ENCODE data around the gene ZNF592.

ZNF592 gene

GRCh38 chr15:84775867-84776449 is 27.6 kb downstream of the ZNF592 start (continued):
- TF ChIP-seq PRDM6 (tag by site-specific recombination; IDR thresholded peaks at IDR 0.05) = no peak
- TF ChIP-seq ZNF791 (tag by site-specific recombination; IDR thresholded peaks at IDR 0.05) = no peak
- TF ChIP-seq ZNF530 (tag by site-specific recombination; IDR thresholded peaks at IDR 0.05; ENCODE audit: low read depth) = no peak
- TF ChIP-seq ZNF266 (tag by site-specific recombination; IDR thresholded peaks at IDR 0.05; ENCODE audit: low read depth) = no peak

- Histone ChIP-seq H3K9me3 (ENCODE audit: control insufficient read depth, insufficient read depth, low read depth, low read length) (no peaks in the 10 kb centered on the region), H3K27ac (ENCODE audit: extremely low read depth, low read depth, low read length) (no peak overlapping the region), H3K36me3 (ENCODE audit: control insufficient read depth in 2 of 2, insufficient read depth in 1 of 2, low read length in 2 of 2) (peaks cover 36 to 40% of the 10 kb centered on the region in 2 experiments), H3K4me3 (ENCODE audit: low read depth, low read length) (no peak overlapping the region), H3K4me1 (ENCODE audit: control insufficient read depth, insufficient read depth, low read length) (no peaks in the 10 kb centered on the region)
- ChIA-PET POLR2A (no interaction called here), CTCF (no interaction called here)
- TF ChIP-seq ZNF660 (tag by site-specific recombination; IDR thresholded peaks at IDR 0.05) = no peak
- no peak for TF ChIP-seq ZNF600 (tag by site-specific recombination; IDR thresholded peaks at IDR 0.05)
- TF ChIP-seq ZNF16 (tag by site-specific recombination; IDR thresholded peaks at IDR 0.05; ENCODE audit: low read depth) = no peak
- no peak for TF ChIP-seq ZNF510 (tag by site-specific recombination; IDR thresholded peaks at IDR 0.05; ENCODE audit: insufficient replicate concordance)
- TF ChIP-seq ZNF626 (tag by site-specific recombination; IDR thresholded peaks at IDR 0.05) = no peak
- TF ChIP-seq PRDM2 (tag by site-specific recombination; IDR thresholded peaks at IDR 0.05; ENCODE audit: borderline replicate concordance) = no peak
- no peak for TF ChIP-seq ZNF785 (tag by site-specific recombination; IDR thresholded peaks at IDR 0.05)
Measured at GRCh38 chr15:84778194-84778593, 29.8 kb downstream of the ZNF592 start.

- peaks cover 30 to 54% of the 10 kb centered on the region in 2 experiments for H3K36me3 ChIP-seq (ENCODE audit: control insufficient read depth in 2 of 2, insufficient read depth in 1 of 2, low read length in 2 of 2)
Measured at GRCh38 chr15:84780492-84780891, 32.1 kb downstream of the ZNF592 start.

More at GRCh38 chr15:84780492-84780891, 32.1 kb downstream of the ZNF592 start:
- CTCF ChIA-PET = no interaction called here
- Histone ChIP-seq H3K9me3 (ENCODE audit: control insufficient read depth, insufficient read depth, low read depth, low read length) (no peaks in the 10 kb centered on the region), H3K4me3 (ENCODE audit: low read depth, low read length) (no peak overlapping the region), H3K4me1 (ENCODE audit: control insufficient read depth, insufficient read depth, low read length) (no peaks in the 10 kb centered on the region), H3K27ac (ENCODE audit: extremely low read depth, low read depth, low read length) (no peak overlapping the region)
- no peak for TF ChIP-seq ZNF747 (tag by site-specific recombination; IDR thresholded peaks at IDR 0.05)
- TF ChIP-seq SCRT2 (tag by site-specific recombination; IDR thresholded peaks at IDR 0.05) = peak; percentile 61; the same call in 1 of the 2 replicates
- TF ChIP-seq ZNF518A (tag by site-specific recombination; conservative IDR thresholded peaks at IDR 0.05; ENCODE audit: low read depth) = no peak
- peak; percentile 71; the same call in 1 of the 2 replicates for TF ChIP-seq SCRT1 (tag by site-specific recombination; IDR thresholded peaks at IDR 0.05; ENCODE audit: borderline replicate concordance)
- no peak for TF ChIP-seq ZNF473 (tag by site-specific recombination; IDR thresholded peaks at IDR 0.05)
- POLR2A ChIA-PET = no interaction called here
